Hair follicle dermal papilla cell (primary cell): ENCODE results near the gene MARCHF3. TPM values are rescaled to one million over a fixed set of nuclear protein-coding genes. Genes with fewer than 3 reads are reported as not detected.

ENCODE experiments used
- total RNA-seq: library from RNA; depleted of rRNA; stranded (reverse); fragments of >200 nt; gene quantifications from 2 replicates; pipeline ENCODE4 v1.2.3, GENCODE V29; 2012

MARCHF3 gene
- total RNA-seq, result 1.5 and 2.7 TPM in 2 replicates

GRCh38 chr5:127030259-127031146, at the start of gene MARCHF3:
Gene MARCHF3 (minus strand): TSS chr5:127030558. CDS start chr5:126918171, 112,387 bp downstream.

GRCh38 chr5:127072861-127073846, 42.8 kb upstream of the MARCHF3 start, which contains the start of gene C5orf63:
Gene C5orf63 (minus strand): TSS chr5:127073502. CDS start chr5:127058995, 14,507 bp downstream.

Other genes with a start within 250 kb of the MARCHF3 start
- gene C5orf63, start 42.9 kb upstream of the MARCHF3 start, total RNA-seq, result 2.3 and 3.2 TPM in 2 replicates